Measurements from ENCODE around the gene NOTUM.

DNA sequence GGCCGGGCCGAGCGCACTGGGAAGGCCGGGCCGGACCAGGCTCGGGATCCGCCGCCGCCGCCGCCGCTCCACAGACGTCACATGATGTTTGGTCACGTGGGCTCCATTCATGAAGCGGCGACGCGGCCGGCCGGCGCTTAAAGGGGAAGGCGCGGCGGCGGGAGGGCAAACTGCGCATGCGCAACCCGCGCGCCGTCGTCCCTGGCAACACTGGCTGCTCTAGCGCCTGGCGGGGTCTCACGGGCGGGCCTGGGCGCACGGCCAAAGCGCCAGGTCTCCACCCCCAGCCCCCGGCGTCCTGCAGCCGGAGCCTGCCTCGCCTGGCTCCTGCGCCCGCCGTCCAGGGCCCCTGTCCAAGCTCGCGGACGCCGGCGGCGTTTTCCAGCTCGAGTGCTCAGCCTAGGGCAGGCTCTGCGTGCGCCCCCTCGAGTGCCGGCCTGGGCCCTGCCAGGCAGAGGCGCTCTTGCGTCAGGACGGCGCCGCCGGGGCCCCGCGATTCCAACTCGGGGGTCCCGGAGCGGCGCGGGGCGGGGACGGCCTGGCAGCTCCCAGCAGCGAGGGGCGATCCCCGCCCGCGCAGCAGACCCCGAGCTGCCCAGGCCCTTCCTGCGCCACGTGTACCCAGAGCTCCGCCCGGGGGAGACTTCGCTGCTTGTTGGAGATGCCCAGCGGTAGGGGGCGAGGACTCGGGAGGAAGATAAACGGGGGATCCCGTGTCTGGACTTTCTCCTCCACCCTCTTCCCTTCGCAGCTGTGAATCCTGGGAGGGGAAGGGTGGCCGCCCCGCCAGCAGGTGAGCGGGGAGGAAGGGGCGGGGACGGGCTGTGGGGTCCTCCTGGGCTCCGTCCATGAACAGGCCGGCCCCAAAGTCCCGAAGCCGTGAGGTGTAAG, 33.1 kb downstream of the NOTUM start, which contains the start of gene MAFG:
- TF ChIP-seq, protein P1, sequence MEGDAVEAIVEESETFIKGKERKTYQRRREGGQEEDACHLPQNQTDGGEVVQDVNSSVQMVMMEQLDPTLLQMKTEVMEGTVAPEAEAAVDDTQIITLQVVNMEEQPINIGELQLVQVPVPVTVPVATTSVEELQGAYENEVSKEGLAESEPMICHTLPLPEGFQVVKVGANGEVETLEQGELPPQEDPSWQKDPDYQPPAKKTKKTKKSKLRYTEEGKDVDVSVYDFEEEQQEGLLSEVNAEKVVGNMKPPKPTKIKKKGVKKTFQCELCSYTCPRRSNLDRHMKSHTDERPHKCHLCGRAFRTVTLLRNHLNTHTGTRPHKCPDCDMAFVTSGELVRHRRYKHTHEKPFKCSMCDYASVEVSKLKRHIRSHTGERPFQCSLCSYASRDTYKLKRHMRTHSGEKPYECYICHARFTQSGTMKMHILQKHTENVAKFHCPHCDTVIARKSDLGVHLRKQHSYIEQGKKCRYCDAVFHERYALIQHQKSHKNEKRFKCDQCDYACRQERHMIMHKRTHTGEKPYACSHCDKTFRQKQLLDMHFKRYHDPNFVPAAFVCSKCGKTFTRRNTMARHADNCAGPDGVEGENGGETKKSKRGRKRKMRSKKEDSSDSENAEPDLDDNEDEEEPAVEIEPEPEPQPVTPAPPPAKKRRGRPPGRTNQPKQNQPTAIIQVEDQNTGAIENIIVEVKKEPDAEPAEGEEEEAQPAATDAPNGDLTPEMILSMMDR (conservative IDR thresholded peaks at IDR 0.05; ENCODE audit: low read depth in 2 of 2): peak; percentile 38 to 62
- TF ChIP-seq, protein P2, sequence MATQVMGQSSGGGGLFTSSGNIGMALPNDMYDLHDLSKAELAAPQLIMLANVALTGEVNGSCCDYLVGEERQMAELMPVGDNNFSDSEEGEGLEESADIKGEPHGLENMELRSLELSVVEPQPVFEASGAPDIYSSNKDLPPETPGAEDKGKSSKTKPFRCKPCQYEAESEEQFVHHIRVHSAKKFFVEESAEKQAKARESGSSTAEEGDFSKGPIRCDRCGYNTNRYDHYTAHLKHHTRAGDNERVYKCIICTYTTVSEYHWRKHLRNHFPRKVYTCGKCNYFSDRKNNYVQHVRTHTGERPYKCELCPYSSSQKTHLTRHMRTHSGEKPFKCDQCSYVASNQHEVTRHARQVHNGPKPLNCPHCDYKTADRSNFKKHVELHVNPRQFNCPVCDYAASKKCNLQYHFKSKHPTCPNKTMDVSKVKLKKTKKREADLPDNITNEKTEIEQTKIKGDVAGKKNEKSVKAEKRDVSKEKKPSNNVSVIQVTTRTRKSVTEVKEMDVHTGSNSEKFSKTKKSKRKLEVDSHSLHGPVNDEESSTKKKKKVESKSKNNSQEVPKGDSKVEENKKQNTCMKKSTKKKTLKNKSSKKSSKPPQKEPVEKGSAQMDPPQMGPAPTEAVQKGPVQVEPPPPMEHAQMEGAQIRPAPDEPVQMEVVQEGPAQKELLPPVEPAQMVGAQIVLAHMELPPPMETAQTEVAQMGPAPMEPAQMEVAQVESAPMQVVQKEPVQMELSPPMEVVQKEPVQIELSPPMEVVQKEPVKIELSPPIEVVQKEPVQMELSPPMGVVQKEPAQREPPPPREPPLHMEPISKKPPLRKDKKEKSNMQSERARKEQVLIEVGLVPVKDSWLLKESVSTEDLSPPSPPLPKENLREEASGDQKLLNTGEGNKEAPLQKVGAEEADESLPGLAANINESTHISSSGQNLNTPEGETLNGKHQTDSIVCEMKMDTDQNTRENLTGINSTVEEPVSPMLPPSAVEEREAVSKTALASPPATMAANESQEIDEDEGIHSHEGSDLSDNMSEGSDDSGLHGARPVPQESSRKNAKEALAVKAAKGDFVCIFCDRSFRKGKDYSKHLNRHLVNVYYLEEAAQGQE (IDR thresholded peaks at IDR 0.05; ENCODE audit: unreplicated experiment): no peak
- TF ChIP-seq POLR2AphosphoS5 (IDR thresholded peaks at IDR 0.05; ENCODE audit: low read depth) (peak; percentile 64), CREB1 (CRISPR knock-in tag; IDR thresholded peaks at IDR 0.05; ENCODE audit: low read depth) (peak; percentile 81), EZH2phosphoT487 (IDR thresholded peaks at IDR 0.05; ENCODE audit: unreplicated experiment) (no peak), EZH2 (IDR thresholded peaks at IDR 0.05; ENCODE audit: low read depth, unreplicated experiment) (no peak), STAT1 (IDR thresholded peaks at IDR 0.05; ENCODE audit: unreplicated experiment) (no peak), NANOG (IDR thresholded peaks at IDR 0.05; ENCODE audit: borderline replicate concordance) (no peak), JUNB (IDR thresholded peaks at IDR 0.05; ENCODE audit: unreplicated experiment) (no peak)
- TF ChIP-seq, protein P3, sequence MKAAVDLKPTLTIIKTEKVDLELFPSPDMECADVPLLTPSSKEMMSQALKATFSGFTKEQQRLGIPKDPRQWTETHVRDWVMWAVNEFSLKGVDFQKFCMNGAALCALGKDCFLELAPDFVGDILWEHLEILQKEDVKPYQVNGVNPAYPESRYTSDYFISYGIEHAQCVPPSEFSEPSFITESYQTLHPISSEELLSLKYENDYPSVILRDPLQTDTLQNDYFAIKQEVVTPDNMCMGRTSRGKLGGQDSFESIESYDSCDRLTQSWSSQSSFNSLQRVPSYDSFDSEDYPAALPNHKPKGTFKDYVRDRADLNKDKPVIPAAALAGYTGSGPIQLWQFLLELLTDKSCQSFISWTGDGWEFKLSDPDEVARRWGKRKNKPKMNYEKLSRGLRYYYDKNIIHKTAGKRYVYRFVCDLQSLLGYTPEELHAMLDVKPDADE (IDR thresholded peaks at IDR 0.05): no peak
- TF ChIP-seq, protein P4, sequence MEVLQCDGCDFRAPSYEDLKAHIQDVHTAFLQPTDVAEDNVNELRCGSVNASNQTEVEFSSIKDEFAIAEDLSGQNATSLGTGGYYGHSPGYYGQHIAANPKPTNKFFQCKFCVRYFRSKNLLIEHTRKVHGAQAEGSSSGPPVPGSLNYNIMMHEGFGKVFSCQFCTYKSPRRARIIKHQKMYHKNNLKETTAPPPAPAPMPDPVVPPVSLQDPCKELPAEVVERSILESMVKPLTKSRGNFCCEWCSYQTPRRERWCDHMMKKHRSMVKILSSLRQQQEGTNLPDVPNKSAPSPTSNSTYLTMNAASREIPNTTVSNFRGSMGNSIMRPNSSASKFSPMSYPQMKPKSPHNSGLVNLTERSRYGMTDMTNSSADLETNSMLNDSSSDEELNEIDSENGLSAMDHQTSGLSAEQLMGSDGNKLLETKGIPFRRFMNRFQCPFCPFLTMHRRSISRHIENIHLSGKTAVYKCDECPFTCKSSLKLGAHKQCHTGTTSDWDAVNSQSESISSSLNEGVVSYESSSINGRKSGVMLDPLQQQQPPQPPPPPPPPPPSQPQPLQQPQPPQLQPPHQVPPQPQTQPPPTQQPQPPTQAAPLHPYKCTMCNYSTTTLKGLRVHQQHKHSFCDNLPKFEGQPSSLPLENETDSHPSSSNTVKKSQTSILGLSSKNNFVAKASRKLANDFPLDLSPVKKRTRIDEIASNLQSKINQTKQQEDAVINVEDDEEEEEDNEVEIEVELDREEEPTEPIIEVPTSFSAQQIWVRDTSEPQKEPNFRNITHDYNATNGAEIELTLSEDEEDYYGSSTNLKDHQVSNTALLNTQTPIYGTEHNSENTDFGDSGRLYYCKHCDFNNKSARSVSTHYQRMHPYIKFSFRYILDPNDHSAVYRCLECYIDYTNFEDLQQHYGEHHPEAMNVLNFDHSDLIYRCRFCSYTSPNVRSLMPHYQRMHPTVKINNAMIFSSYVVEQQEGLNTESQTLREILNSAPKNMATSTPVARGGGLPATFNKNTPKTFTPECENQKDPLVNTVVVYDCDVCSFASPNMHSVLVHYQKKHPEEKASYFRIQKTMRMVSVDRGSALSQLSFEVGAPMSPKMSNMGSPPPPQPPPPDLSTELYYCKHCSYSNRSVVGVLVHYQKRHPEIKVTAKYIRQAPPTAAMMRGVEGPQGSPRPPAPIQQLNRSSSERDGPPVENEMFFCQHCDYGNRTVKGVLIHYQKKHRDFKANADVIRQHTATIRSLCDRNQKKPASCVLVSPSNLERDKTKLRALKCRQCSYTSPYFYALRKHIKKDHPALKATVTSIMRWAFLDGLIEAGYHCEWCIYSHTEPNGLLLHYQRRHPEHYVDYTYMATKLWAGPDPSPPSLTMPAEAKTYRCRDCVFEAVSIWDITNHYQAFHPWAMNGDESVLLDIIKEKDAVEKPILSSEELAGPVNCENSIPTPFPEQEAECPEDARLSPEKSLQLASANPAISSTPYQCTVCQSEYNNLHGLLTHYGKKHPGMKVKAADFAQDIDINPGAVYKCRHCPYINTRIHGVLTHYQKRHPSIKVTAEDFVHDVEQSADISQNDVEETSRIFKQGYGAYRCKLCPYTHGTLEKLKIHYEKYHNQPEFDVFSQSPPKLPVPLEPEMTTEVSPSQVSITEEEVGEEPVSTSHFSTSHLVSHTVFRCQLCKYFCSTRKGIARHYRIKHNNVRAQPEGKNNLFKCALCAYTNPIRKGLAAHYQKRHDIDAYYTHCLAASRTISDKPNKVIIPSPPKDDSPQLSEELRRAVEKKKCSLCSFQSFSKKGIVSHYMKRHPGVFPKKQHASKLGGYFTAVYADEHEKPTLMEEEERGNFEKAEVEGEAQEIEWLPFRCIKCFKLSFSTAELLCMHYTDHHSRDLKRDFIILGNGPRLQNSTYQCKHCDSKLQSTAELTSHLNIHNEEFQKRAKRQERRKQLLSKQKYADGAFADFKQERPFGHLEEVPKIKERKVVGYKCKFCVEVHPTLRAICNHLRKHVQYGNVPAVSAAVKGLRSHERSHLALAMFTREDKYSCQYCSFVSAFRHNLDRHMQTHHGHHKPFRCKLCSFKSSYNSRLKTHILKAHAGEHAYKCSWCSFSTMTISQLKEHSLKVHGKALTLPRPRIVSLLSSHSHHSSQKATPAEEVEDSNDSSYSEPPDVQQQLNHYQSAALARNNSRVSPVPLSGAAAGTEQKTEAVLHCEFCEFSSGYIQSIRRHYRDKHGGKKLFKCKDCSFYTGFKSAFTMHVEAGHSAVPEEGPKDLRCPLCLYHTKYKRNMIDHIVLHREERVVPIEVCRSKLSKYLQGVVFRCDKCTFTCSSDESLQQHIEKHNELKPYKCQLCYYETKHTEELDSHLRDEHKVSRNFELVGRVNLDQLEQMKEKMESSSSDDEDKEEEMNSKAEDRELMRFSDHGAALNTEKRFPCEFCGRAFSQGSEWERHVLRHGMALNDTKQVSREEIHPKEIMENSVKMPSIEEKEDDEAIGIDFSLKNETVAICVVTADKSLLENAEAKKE (CRISPR knock-in tag; IDR thresholded peaks at IDR 0.05): no peak

All from GM23338 (cell line).